NCI-H2107 treated with DMSO at 0.1 percent for 48 hours (cell line): ENCODE measurements around the gene CNNM2.
A peak's percentile ranks its signal among the peaks of the same experiment; 100 is the strongest.

Experiments
- DNase-seq: peaks from one replicate; lab custom pipeline; 2025; ENCODE audit not compliant: unreplicated experiment; lab: John Stamatoyannopoulos, UW

Gene CNNM2

GRCh38 chr10:102917962-102918816 is at the start of gene CNNM2:
Gene CNNM2 (plus strand): TSS chr10:102918294. CDS start chr10:102918481, 187 bp downstream.
- peak; percentile 93 for DNase-seq

DNA sequence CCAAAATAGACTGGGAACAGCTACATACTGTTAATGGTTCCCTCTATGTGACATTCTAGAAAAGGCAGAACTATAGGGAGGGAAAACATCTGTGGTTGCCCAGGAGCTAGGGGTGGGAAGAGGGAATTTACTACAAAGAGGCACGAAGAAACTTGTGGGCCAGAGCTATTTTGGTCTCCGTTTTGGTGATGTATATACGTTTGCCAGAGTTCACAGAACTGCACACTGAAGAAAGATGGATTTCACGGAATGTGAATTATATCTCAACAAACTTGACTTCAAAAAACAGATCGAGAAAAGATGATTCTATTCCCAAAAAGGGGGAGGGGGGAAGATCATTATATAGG is 49.2 kb upstream of the CNNM2 start:
- no peak for DNase-seq

DNA sequence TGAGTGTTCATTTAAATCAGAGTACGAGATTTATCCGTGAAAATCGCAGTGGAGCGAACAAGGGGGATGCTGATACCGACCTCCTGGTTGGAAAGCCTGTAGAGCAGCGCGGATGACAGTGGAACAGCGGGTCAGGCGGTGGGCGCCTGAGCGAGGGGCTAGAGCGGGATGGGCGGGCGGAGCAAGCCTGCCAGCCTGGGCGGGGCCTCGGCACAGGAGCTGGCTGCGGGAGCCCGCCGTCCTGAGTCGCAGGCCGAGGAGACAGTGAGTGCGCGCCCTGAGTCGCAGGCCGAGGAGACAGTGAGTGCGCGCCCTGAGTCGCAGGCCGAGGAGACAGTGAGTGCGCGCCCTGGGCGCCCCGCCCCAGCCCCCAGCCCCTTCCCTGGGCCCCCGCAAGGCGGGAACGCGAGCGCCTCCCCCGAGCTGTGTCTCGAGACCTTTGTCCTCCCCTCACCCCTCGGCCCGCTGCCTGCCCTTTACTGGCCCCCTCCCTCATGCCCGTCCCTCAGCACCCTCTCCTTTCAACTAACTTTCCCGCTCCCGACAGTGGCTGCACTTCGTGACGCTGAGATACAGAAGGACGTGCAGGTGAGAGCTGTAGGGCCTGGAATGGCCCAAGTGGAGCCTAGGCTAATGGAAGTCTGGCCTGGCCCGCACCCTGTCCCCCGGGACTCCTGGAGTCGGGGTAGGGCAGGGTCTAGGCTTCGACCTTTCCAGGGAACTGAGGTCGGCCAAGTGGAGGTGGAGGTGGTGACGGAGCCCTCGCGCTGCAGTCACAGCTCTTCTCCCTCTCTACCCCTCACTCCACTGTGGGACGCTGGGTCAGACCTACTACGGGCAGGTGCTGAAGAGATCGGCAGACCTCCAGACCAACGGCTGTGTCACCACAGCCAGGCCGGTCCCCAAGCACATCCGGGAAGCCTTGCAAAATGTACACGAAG is 48.6 kb upstream of the CNNM2 start, which contains the start of gene AS3MT:
AS3MT (plus strand) TSS at position 213 of the 941 bp plus-strand sequence; CDS start at position 336, 123 bp downstream.
- no peak for DNase-seq

DNA sequence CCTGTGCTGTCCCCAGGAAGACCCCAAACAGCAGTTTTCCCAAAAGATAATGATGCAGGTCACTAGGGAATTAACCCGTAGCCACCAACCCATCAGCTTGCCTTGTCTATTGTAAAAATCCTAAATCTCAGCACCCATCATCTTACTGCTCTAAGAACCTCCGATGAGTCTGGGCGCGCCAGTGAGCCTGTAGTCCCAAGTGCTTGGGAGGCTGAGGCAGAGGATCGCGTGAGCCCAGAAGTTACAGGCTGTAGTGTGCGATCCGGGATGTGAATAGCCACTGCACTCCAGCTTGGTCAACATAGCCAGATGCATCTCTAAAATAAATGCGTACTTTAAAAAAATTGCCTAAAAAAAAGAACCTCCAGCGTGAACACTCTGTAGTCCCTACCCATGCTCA is 47.9 kb upstream of the CNNM2 start:
- DNase-seq: no peak

DNA sequence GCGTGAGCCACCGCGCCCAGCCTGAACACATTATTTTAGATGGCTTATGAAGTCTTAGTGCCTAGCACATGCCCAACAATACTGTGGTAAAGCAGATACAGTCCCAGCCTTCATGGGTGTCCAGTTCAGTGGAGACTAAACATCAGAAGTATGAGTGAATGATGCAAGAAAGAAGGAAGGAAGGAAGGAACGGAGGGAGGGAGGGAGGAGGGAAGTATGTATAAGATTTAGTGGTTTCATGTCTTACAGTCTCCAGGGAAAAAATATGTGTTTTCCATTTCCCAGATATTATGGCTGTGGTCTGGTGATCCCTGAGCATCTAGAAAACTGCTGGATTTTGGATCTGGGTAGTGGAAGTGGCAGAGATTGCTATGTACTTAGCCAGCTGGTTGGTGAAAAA is 45.9 kb upstream of the CNNM2 start:
- no peak for DNase-seq

DNA sequence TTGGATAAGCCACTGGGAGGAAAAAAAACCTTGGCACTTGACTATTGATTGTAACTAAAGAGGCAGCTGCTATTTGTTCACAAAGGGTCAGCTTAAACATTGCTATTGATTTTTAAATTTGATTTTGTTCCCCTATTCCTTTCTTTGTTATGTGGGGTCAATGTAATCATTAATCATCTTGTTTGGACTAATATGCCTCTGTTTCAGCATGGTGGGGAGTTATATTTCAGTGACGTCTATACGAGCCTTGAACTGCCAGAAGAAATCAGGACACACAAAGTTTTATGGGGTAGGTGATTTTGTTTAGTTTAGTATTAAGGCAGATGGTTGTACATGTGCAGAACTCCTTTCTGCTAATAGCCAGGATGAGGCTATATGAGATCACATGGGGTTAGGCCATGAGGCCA is 41.3 kb upstream of the CNNM2 start:
- no peak for DNase-seq

GRCh38 chr10:102878629-102879028 is 39.5 kb upstream of the CNNM2 start:
- DNase-seq: no peak

DNA sequence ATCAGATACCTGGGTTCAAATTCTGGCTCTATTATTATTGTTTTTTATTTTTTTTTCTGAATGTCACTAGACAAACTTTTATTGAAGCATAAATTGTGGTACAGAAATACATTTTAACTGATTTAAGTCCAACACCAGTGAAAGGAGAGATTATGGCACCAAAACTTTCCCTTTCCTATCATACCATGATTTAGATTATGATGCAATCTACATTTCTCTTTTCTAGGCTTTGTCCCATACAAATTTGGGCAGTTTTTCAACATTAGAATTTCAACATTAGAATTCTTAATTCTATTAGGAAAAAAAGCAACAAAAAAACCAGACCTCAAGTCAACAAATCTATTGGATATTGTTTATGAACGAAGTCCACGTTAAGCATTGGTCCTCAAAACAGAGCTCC is 37.8 kb upstream of the CNNM2 start:
- no peak for DNase-seq

DNA sequence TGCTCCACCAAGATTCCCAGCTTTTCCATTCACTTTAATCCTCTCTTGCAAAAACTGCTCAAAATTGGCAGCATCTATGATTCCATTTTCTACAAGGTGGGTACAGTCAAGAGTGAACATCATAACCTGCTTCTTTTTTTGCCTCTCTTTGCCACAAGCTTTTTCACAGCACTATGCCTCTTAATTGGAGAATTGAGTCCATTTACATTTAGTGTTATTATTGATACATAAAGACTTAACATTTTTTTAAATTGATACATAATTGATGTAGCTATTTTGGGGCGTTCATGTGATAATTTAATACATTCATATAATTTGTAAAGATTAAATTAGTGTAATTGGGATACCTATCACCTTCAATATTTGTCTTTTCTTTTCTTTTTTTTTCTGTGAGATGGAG is 30.0 kb upstream of the CNNM2 start:
- DNase-seq: no peak

GRCh38 chr10:102894466-102895213 is 23.5 kb upstream of the CNNM2 start:
- no peak for DNase-seq

DNA sequence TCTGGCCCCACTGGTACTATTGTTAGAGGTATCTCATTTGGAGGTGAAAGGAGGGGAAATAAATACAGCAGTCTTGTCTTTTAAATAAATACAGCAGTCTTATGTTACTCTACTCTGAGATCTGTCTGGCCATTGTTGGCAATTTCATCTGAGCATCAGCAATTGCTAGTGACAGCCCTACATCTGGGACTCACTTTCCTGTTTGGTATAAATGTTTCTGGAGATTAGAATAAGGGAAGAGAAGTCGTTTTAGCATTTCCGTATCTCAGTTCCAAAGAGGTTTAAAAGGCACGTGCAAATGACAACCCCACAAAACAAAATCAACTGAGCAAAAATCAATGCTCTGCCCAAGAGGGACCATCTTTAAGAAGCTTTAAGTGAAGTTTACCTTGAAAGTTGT is 18.1 kb upstream of the CNNM2 start:
- DNase-seq: no peak

- no peak for DNase-seq
These were observed 13.7 kb upstream of the CNNM2 start for GRCh38 chr10:102904346-102904745.

GRCh38 chr10:102906507-102906906 is 11.6 kb upstream of the CNNM2 start:
- no peak for DNase-seq

- no peak for DNase-seq
These were observed 3.3 kb upstream of the CNNM2 start for GRCh38 chr10:102914781-102915180.

- no peak for DNase-seq
These were observed 1.9 kb upstream of the CNNM2 start for GRCh38 chr10:102916173-102916572.

- DNase-seq: peak; percentile 16
These were observed 656 bp upstream of the CNNM2 start for GRCh38 chr10:102917314-102917961.

DNA sequence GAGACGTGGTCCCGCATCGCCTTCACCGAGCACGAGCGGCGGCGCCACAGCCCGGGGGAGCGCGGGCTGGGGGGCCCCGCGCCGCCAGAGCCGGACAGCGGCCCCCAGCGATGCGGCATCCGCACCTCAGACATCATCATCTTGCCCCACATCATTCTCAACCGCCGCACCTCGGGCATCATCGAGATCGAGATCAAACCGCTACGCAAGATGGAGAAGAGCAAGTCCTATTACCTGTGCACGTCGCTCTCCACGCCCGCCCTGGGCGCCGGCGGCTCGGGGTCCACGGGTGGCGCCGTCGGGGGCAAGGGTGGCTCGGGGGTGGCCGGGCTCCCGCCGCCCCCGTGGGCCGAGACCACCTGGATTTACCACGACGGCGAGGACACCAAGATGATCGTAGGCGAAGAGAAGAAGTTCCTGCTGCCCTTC is 737 bp downstream of the CNNM2 start:
- DNase-seq: no peak

- no peak for DNase-seq
These were observed 1.3 kb downstream of the CNNM2 start for GRCh38 chr10:102919246-102919959.

- no peak for DNase-seq
These were observed 2.1 kb downstream of the CNNM2 start for GRCh38 chr10:102919992-102920739.
